Measurements from ENCODE around the gene LRRC4.

- TF ChIP-seq CTCF (conservative IDR thresholded peaks at IDR 0.05) = no peak
- no peak for TF ChIP-seq EZH2 (IDR thresholded peaks at IDR 0.05; ENCODE audit: low read depth)
Observed at GRCh38 chr7:128026551-128026950, 4.7 kb downstream of the LRRC4 start.
